GM19238 (cell line): ENCODE data around the gene HERPUD1.
"Not testable (repeated sequence)": the region's sequence is repeated elsewhere in the genome, so short reads cannot be mapped to it uniquely, and the experiment has no call there.

Source experiments
- DNase-seq: peaks from one replicate; pipeline ENCODE4 v3.0.0; 2011; ENCODE audit warnings: low spot score; ENCODE audit not compliant: insufficient read length

The HERPUD1 gene

GRCh38 chr16:56953006-56953405, 21.1 kb downstream of the HERPUD1 start:
- no peak for DNase-seq

GRCh38 chr16:56956076-56956475, 24.1 kb downstream of the HERPUD1 start:
- DNase-seq, result no peak

GRCh38 chr16:56956756-56957155, 24.8 kb downstream of the HERPUD1 start:
- DNase-seq, result no peak

DNA sequence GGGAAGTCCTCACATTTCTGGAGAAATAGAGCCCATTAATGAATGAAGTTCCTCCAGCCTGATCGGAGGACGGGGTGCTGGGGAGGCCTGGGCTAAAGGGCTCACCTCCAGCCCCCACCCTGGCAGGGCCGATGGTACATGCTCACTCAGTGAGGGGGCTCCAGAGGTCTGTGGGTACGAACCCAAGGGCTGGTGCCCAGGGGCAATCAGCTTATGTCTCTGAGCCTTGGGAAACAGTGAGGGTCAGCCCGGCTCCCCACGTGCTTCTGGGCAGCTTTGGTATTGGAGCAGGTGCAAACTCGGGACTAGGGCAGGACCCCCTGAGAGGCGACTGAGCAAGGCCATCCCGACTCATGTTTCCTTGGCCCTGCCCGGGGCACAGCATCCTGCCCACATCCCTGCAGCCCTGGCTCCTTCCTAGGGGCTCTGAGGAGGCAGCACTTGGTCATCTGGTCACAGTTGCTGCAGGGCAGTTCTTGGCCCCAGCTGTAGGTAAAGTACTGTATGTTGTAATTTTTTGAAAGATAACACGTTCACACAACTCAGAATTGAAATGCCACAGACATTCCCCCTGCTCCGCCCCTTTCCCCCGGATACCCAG, 28.8 kb downstream of the HERPUD1 start:
- DNase-seq, result no peak

DNA sequence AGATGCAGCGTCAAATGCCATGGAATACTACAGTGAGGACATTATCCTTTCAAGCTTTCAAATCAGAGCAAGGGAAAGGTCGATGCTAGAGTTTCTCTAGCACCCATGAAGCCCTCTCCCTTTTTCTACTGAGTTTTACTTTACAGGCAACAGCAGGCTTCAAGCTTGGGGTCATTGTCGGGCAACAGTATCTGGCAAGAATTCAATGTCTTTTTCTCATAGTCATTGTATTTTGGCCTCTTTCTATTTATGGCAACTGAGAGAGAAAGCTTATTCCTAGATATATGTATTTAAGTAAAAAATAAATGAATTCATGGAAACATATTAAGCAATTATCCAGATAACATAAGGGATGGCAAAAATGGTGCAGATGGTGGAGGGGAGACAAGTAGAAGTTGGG, 29.4 kb downstream of the HERPUD1 start:
- no peak for DNase-seq

DNA sequence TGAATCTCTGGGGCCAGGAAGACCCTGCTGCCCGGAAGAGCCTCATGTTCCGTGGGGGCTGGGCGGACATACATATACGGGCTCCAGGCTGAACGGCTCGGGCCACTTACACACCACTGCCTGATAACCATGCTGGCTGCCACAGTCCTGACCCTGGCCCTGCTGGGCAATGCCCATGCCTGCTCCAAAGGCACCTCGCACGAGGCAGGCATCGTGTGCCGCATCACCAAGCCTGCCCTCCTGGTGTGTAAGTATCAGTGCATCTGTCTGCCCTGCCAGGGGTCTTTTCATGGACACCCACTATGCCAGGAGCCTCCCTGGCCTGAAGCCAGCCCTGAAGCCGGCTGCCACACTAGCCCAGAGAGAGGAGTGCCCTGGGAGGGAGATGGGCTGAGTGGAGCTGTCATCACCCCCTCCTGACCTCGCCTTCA, 29.9 kb downstream of the HERPUD1 start, which contains the start of gene CETP:
Gene CETP (plus strand): TSS at position 100 of the 431 bp plus-strand sequence. CDS start 30 bp downstream, at position 130.
- DNase-seq, result no peak

- DNase-seq, result peak; percentile 72
Observed at GRCh38 chr16:56964243-56965148, 32.6 kb downstream of the HERPUD1 start.

GRCh38 chr16:56965149-56966092, 33.5 kb downstream of the HERPUD1 start:
- DNase-seq, result no peak

- no peak for DNase-seq
Observed at GRCh38 chr16:56966093-56966475, 34.1 kb downstream of the HERPUD1 start.

GRCh38 chr16:56967733-56968132, 35.8 kb downstream of the HERPUD1 start:
- DNase-seq, result no peak

- DNase-seq, result no peak
Observed at GRCh38 chr16:56969769-56970168, 37.8 kb downstream of the HERPUD1 start.

DNA sequence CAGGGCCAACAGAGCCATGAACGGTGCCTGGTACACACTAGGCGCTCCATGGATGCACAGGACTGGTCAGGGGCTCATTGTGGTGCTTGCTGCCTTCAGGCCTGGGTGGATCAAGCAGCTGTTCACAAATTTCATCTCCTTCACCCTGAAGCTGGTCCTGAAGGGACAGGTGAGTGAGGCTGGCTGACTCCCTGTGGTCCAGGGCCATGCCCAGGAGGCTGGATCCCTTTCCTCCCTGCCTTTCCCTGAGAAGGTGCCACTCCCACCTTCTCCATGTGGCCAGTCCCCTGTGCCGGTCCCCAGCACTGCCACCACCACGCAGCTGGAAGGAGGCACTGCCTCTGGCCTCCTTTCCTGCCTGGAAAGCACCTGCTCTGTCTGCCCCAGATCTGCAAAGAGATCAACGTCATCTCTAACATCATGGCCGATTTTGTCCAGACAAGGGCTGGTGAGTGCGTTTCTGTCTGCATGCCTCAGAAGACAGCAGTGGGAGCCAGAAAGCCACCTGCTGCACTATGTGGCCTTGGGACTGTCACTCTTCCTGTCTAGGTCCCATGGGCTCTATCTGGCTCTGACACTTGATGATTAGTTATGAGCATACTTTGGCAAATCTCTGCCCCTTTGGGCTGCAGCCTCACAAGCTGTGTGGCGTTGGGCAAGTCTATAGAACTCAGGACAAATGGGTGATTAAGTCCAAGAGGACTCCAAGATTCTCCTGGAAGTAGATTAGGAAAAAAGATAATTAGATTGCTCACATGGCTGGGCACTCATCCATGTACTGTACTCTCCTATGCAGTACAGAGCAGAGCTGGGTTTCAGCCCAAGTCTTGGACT, 39.2 kb downstream of the HERPUD1 start:
- peak; percentile 34 for DNase-seq

- no peak for DNase-seq
Observed at GRCh38 chr16:56971768-56972043, 39.8 kb downstream of the HERPUD1 start.

- no peak for DNase-seq
Observed at GRCh38 chr16:56972403-56973293, 40.7 kb downstream of the HERPUD1 start.

- no peak for DNase-seq
Observed at GRCh38 chr16:56973294-56973689, 41.4 kb downstream of the HERPUD1 start.

DNA sequence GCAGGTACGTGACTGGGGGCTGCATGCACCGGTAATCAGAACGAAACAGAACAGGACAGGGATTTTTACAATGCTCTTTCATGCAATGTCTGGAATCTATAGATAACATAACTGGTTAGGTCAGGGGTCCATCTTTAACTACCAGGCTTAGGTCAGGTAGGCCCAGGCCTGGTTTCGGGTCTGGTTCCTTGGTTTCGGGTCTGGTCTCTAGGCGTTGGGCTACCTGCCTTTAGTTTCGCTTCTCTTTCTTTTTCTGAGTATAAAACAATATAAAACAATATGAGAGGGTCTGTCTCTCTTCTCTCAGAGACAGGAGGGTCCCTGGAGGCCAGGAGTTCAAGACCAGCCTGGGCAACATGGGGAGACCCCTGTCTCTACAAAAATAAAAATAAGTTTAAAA, 42.0 kb downstream of the HERPUD1 start:
- not testable (repeated sequence) for DNase-seq

DNA sequence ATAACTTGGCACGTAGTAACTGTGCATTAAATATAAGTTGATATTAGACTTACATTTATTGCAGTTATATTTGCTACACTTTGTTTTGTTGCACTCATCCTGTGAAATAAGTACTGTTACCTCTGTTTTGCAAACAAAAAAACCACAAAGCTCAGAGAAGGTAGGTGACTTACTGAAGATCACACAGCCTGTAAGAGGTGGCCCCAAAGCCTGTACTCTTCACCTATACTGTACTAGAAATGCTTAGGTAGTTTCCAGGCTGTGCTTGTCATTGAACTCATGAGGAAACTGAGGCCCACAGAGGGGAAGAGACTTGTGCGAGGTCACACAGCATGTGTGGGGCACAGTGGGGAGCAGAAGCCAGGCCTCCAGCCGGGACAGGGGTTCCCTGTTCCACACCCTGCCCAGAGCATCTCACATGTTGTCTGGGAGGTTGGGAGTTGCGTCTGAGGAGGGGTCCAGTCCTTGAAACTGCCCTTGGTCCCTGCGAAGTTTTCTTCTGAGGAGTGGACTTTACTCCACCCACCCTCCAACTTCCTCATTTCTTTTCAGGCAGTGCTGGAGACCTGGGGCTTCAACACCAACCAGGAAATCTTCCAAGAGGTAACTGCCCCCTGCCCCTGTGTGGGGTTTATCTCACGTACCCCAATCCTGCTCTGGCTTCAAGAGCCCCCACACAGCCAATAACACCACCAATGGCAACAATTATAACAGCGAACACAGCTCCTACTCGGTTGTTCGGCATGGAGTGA, 42.8 kb downstream of the HERPUD1 start:
- DNase-seq, result no peak

- no peak for DNase-seq
Observed at GRCh38 chr16:56975714-56976113, 43.8 kb downstream of the HERPUD1 start.

DNA sequence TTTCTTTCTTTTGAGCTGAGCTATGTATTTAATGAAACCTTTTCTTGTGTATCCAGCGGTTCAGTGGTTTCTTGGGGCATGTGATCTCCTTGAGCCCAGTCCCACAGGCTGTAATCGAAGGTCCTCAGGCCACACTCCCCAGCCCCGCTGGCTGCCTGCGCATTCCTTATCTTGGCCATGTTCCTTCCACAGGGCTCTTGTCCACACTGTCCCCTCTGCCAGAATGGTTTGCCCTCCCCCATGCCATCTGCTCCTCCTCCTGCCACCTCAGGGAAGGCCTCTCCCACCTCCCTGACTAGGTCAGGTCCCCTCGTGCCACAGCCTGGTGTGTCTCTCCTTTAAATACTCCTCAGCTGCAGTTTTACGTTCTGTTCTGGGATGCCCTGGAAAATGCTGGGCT, 45.3 kb downstream of the HERPUD1 start:
- DNase-seq, result no peak
